Measurements from ENCODE around the gene DNAJC10. TPM values are rescaled to one million over a fixed set of nuclear protein-coding genes. Genes with fewer than 3 reads are reported as not detected.

The DNAJC10 gene
- total and polyA plus RNA-seq, 9 of the 15 experiments (the other 6 are each of a cell fraction or from before 2014, with no cell fraction given) = 9.8 to 77.7 (median 57.3) TPM

DNA sequence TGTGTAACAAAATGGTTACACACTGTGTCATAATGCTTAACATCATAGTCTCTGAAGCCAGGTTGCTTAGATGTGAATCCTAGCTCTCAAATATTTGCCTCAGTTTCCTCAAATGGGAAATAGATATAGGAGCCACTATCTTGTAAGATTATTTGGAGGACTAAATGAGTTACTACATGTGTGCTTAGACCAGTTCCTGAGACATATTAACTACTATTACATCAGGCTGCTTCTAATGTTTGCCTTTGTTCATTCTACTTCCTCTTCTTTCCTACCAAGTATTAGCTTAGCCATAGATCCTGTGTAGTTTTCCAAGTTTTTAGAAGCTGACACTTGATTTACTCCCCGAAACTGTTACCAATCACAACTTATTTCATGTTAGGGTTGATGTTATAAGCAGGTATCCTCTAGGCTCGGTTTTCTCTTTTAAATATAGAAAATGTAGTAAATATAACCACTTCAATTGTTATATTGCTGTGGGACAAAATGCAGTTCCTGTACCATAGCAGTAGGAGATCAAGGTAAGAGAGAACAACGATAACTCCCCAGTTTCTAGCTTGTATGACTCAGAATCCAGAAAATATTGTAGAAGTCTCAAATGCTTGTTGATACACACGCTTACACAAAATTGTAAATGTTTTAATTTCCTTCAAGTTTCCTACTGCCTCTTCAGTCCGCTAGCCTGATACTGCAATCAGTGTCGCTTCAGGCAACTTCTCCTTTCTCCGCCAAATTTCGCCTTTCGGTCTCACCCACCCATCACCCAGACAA, 751 bp upstream of the DNAJC10 start (continued):
- no peak for TF ChIP-seq HNRNPH1 (optimal IDR thresholded peaks at IDR 0.05; ENCODE audit: low read depth, low read length)
- TF ChIP-seq, protein P1, sequence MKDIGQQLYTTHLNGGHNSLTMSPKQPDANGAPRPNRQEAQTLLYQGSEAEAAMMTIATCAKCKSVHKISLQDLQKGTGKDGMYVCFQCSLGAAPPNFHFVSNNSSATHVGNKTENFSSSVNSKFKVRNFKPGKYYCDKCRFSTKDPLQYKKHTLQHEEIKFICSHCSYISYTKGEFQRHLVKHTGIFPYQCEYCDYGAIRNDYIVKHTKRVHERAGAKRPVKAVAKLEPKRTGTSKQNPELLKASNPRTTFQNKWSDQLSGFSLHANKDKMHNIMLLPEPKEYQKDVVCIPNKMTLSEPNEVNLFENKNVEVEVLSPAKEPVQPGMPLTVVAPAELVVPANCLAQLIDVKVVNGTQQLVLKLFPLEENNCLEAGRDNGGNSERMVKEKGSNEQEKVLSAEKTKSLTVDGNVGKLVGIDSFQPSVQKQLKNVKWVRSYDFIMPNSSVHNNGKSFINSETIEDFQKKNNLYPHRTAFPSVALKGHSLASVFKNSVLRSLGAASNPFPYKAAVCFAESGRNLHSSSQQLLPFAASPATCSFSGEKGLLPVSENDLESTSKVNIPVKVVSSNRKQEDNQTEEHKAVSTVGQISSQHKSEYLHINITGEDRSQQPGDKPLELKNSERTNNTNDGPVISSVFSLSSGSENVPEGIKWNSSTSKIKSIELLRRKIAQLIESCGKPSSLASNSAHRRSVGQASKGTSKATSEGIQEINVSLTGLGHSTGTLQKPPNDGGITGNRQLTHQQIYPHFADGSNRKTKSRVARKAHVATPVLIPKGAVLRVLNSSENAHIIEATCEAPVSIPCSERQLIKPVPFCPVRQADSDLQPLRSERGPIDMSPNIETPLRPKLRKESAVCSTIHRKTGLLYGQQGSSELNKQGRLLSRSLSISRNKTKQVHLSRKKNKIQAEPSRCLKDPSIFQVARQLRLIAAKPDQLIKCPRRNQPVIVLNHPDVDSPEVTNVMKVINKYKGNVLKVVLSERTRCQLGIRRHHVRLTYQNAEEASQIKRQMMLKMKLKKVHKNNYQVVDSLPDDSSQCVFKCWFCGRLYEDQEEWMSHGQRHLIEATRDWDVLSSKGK (CRISPR knock-in tag; IDR thresholded peaks at IDR 0.05) = peak; percentile 26; the same call in 1 of the 2 replicates
- no peak for TF ChIP-seq ELF2 (CRISPR knock-in tag; IDR thresholded peaks at IDR 0.05)
- TF ChIP-seq ZFPM2 (CRISPR knock-in tag; IDR thresholded peaks at IDR 0.05) = peak; percentile 34; the same call in 1 of the 2 replicates
- peak; percentile 18; the same call in 1 of the 2 replicates for TF ChIP-seq NBN (IDR thresholded peaks at IDR 0.05; ENCODE audit: low read depth)
- TF ChIP-seq, protein P2, sequence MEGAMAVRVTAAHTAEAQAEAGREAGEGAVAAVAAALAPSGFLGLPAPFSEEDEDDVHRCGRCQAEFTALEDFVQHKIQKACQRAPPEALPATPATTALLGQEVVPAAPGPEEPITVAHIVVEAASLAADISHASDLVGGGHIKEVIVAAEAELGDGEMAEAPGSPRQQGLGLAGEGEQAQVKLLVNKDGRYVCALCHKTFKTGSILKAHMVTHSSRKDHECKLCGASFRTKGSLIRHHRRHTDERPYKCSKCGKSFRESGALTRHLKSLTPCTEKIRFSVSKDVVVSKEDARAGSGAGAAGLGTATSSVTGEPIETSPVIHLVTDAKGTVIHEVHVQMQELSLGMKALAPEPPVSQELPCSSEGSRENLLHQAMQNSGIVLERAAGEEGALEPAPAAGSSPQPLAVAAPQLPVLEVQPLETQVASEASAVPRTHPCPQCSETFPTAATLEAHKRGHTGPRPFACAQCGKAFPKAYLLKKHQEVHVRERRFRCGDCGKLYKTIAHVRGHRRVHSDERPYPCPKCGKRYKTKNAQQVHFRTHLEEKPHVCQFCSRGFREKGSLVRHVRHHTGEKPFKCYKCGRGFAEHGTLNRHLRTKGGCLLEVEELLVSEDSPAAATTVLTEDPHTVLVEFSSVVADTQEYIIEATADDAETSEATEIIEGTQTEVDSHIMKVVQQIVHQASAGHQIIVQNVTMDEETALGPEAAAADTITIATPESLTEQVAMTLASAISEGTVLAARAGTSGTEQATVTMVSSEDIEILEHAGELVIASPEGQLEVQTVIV (CRISPR knock-in tag; IDR thresholded peaks at IDR 0.05; ENCODE audit: borderline replicate concordance) = no peak
- TF ChIP-seq FOXA3 (CRISPR knock-in tag; conservative IDR thresholded peaks at IDR 0.05 in 1 of 2, IDR thresholded peaks at IDR 0.05 in 1 of 2) = peak in 1 of 2 experiments; percentile 49; a peak in 2 of 4 replicates
- TF ChIP-seq, protein P3, sequence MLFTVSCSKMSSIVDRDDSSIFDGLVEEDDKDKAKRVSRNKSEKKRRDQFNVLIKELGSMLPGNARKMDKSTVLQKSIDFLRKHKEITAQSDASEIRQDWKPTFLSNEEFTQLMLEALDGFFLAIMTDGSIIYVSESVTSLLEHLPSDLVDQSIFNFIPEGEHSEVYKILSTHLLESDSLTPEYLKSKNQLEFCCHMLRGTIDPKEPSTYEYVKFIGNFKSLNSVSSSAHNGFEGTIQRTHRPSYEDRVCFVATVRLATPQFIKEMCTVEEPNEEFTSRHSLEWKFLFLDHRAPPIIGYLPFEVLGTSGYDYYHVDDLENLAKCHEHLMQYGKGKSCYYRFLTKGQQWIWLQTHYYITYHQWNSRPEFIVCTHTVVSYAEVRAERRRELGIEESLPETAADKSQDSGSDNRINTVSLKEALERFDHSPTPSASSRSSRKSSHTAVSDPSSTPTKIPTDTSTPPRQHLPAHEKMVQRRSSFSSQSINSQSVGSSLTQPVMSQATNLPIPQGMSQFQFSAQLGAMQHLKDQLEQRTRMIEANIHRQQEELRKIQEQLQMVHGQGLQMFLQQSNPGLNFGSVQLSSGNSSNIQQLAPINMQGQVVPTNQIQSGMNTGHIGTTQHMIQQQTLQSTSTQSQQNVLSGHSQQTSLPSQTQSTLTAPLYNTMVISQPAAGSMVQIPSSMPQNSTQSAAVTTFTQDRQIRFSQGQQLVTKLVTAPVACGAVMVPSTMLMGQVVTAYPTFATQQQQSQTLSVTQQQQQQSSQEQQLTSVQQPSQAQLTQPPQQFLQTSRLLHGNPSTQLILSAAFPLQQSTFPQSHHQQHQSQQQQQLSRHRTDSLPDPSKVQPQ (CRISPR knock-in tag; IDR thresholded peaks at IDR 0.05; ENCODE audit: borderline replicate concordance) = no peak
- TF ChIP-seq SNIP1 (IDR thresholded peaks at IDR 0.05; ENCODE audit: low read depth) = 0 out of 2 replicates have a peak, but pooled peaks have one; percentile 35
- TF ChIP-seq, protein P4, sequence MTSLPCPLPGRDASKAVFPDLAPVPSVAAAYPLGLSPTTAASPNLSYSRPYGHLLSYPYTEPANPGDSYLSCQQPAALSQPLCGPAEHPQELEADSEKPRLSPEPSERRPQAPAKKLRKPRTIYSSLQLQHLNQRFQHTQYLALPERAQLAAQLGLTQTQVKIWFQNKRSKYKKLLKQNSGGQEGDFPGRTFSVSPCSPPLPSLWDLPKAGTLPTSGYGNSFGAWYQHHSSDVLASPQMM (CRISPR knock-in tag; IDR thresholded peaks at IDR 0.05) = no peak
- TF ChIP-seq MED1 (CRISPR knock-in tag; IDR thresholded peaks at IDR 0.05; ENCODE audit: borderline replicate concordance) = no peak
- no peak for TF ChIP-seq ZNF431 (CRISPR knock-in tag; IDR thresholded peaks at IDR 0.05)
- peak; percentile 53; the same call in 1 of the 2 replicates for TF ChIP-seq GTF2E2 (tag; IDR thresholded peaks at IDR 0.05)
- no peak for TF ChIP-seq BCL6 (CRISPR knock-in tag; IDR thresholded peaks at IDR 0.05)
- TF ChIP-seq ZNF133 (CRISPR knock-in tag; IDR thresholded peaks at IDR 0.05) = no peak
- peak; percentile 17; the same call in 1 of the 2 replicates for TF ChIP-seq NCOA6 (IDR thresholded peaks at IDR 0.05)
- no peak for TF ChIP-seq STAG1 (CRISPR knock-in tag; IDR thresholded peaks at IDR 0.05; ENCODE audit: borderline replicate concordance)
- no peak for TF ChIP-seq GTF2A2 (tag; IDR thresholded peaks at IDR 0.05)
- no peak for TF ChIP-seq ZNF282 (CRISPR knock-in tag; IDR thresholded peaks at IDR 0.05)
